ENCODE data around the gene SLC44A3.

Gene SLC44A3

GRCh38 chr1:94819945-94820746 is at the start of gene SLC44A3:
TSS of gene SLC44A3 (plus strand) at chr1:94820357. CDS start at chr1:94820452, 95 bp downstream.
- peak; percentile 34 for DNase-seq (ENCODE audit: low spot score)

GRCh38 chr1:94772230-94772641 is 47.9 kb upstream of the SLC44A3 start:
- no peak for TF ChIP-seq CTCF (IDR thresholded peaks at IDR 0.05; ENCODE audit: extremely low read depth, missing control alignments)
- no peak for DNase-seq (ENCODE audit: low spot score)

More at GRCh38 chr1:94819945-94820746, at the start of gene SLC44A3:
- no peak for TF ChIP-seq CTCF (IDR thresholded peaks at IDR 0.05; ENCODE audit: extremely low read depth, missing control alignments)

- TF ChIP-seq CTCF (IDR thresholded peaks at IDR 0.05; ENCODE audit: extremely low read depth, missing control alignments) = no peak
- DNase-seq (ENCODE audit: low spot score) = no peak
These were observed 47.3 kb upstream of the SLC44A3 start for GRCh38 chr1:94772845-94773244.

- TF ChIP-seq CTCF (IDR thresholded peaks at IDR 0.05; ENCODE audit: extremely low read depth, missing control alignments) = no peak
- no peak for DNase-seq (ENCODE audit: low spot score)
These were observed 46.8 kb upstream of the SLC44A3 start for GRCh38 chr1:94773296-94773809.

GRCh38 chr1:94773931-94774422 is 46.2 kb upstream of the SLC44A3 start:
- DNase-seq (ENCODE audit: low spot score) = no peak
- TF ChIP-seq CTCF (IDR thresholded peaks at IDR 0.05; ENCODE audit: extremely low read depth, missing control alignments) = no peak

GRCh38 chr1:94776474-94776873 is 43.7 kb upstream of the SLC44A3 start:
- TF ChIP-seq CTCF (IDR thresholded peaks at IDR 0.05; ENCODE audit: extremely low read depth, missing control alignments) = no peak
- DNase-seq (ENCODE audit: low spot score) = no peak

- DNase-seq (ENCODE audit: low spot score) = no peak
- no peak for TF ChIP-seq CTCF (IDR thresholded peaks at IDR 0.05; ENCODE audit: extremely low read depth, missing control alignments)
These were observed 42.9 kb upstream of the SLC44A3 start for GRCh38 chr1:94777281-94777680.

All from GM20000 (cell line).